Naive thymus-derived CD4-positive, alpha-beta T cell (primary cell): ENCODE results near the gene CUTC. TPM values are rescaled to one million over a fixed set of nuclear protein-coding genes. Genes with fewer than 3 reads are reported as not detected.

Experiments used
- ATAC-seq: fragments of 150-1000 bp; cut with Tn5 transposase; 2 replicates; pipeline ENCODE4 v1.10.0; 2021; ENCODE audit warnings: mild to moderate bottlenecking, moderate library complexity
- CTCF ChIA-PET: fragments of 350-600 bp; sonication (Branson Sonifier 250); formaldehyde crosslinking; loops from one replicate; lab custom pipeline; 2021; ENCODE audit warnings: antibody characterized with exemption; lab: Charles Lee
- POLR2A ChIA-PET: fragments of 350-600 bp; sonication (Branson Sonifier 250); formaldehyde crosslinking; loops from one replicate; lab custom pipeline; 2021; ENCODE audit warnings: antibody characterized with exemption, inconsistent platforms; lab: Charles Lee
- DNase-seq, 9 donors: peaks; one replicate each; pipeline versions ENCODE4 v3.0.0 to v3.0.0-alpha.2; 2020 to 2022; ENCODE audit warnings: mixed read lengths in 1 of 9
- H3K27ac ChIP-seq: one replicate; pipeline ENCODE4 v1.7.0; 2013; ENCODE audit warnings: mild to moderate bottlenecking, low read depth, low read length, moderate library complexity
- H3K27me3 ChIP-seq, 2 donors: one replicate each; pipeline ENCODE4 v1.7.0; 2013; ENCODE audit warnings: low read length in 2 of 2, mild to moderate bottlenecking in 2 of 2, moderate library complexity in 2 of 2; ENCODE audit not compliant: control insufficient read depth in 2 of 2, insufficient read depth in 2 of 2
- H3K36me3 ChIP-seq, 3 experiments: 1 replicate in 2 of 3; 2 replicates in 1 of 3; pipeline ENCODE4 v1.7.0; 2013; ENCODE audit warnings: low read length in 3 of 3, mild to moderate bottlenecking in 3 of 3, moderate library complexity in 1 of 3; ENCODE audit not compliant: insufficient read depth in 3 of 3, control insufficient read depth in 2 of 3
- H3K4me1 ChIP-seq, 2 donors: one replicate each; pipeline ENCODE4 v1.7.0; 2013; ENCODE audit warnings: low read length in 2 of 2, mild to moderate bottlenecking in 2 of 2, moderate library complexity in 1 of 2; ENCODE audit not compliant: control insufficient read depth in 2 of 2, insufficient read depth in 2 of 2
- H3K4me3 ChIP-seq: 2 replicates; pipeline ENCODE4 v1.7.0; 2013; ENCODE audit warnings: mild to moderate bottlenecking, low read length
- H3K9me3 ChIP-seq, 3 experiments: 1 replicate in 2 of 3; 2 replicates in 1 of 3; pipeline ENCODE4 v1.7.0; 2013; ENCODE audit warnings: low read length in 3 of 3; ENCODE audit not compliant: control insufficient read depth in 2 of 3
- H3K27ac Mint-ChIP-seq, 9 donors: one replicate each; pipeline ENCODE4 v1.8.0; 2020 to 2022; ENCODE audit warnings: mixed read lengths in 9 of 9, mild to moderate bottlenecking in 8 of 9, moderate library complexity in 5 of 9, inconsistent platforms in 2 of 9
- H3K27me3 Mint-ChIP-seq, 5 donors: one replicate each; pipeline ENCODE4 v1.8.0; 2021 to 2022; ENCODE audit warnings: mixed read lengths in 5 of 5, mild to moderate bottlenecking in 1 of 5
- H3K36me3 Mint-ChIP-seq, 5 donors: one replicate each; pipeline ENCODE4 v1.8.0; 2020 to 2022; ENCODE audit warnings: mixed read lengths in 5 of 5, mild to moderate bottlenecking in 3 of 5, inconsistent platforms in 1 of 5
- H3K4me1 Mint-ChIP-seq, 7 donors: one replicate each; pipeline ENCODE4 v1.8.0; 2020 to 2022; ENCODE audit warnings: mixed read lengths in 7 of 7, mild to moderate bottlenecking in 3 of 7, inconsistent platforms in 1 of 7
- H3K4me3 Mint-ChIP-seq, 10 donors: one replicate each; pipeline ENCODE4 v1.8.0; 2020 to 2022; ENCODE audit warnings: mild to moderate bottlenecking in 10 of 10, mixed read lengths in 10 of 10, moderate library complexity in 6 of 10, inconsistent platforms in 2 of 10
- H3K9me3 Mint-ChIP-seq, 11 donors: one replicate each; pipeline ENCODE4 v1.8.0; 2020 to 2022; ENCODE audit warnings: mixed read lengths in 11 of 11, mild to moderate bottlenecking in 4 of 11, inconsistent platforms in 1 of 11, moderate library complexity in 1 of 11
- intact Hi-C, 2 donors: fragments of 100-400 bp; cut with micrococcal nuclease; formaldehyde crosslinking; loops; one replicate each; pipeline ENCODE4 v1.15.1; 2023
- polyA plus RNA-seq, 2 donors: library from polyadenylated mRNA; unstranded; fragments of 300-500 nt; fragmentation: Illumina TruSeq; gene quantifications; one replicate each; pipeline ENCODE4 v1.2.3, GENCODE V29; 2021
- total RNA-seq, 6 experiments: library from RNA in 5 of 6; stranded (reverse) in 5 of 6; gene quantifications; 1 replicate in 5 of 6; 2 replicates in 1 of 6; pipeline ENCODE4 v1.2.3 and lab custom pipeline; 2021 to 2026

CUTC gene
- total and polyA plus RNA-seq, 7 experiments from 2014 or later = 19.3 to 75.1 (median 36.8) TPM

- H3K4me3 Mint-ChIP-seq = no peak overlapping the region
- CTCF ChIA-PET = no interaction called here
- POLR2A ChIA-PET = no interaction called here
- peaks cover 0 to 3% (median 0%) of the 10 kb centered on the region in 11 donors for H3K9me3 Mint-ChIP-seq
- DNase-seq = no peak
- no peak for ATAC-seq
- H3K27ac ChIP-seq = no peak overlapping the region
- no peaks in the 10 kb centered on the region for H3K27me3 ChIP-seq
- H3K4me1 Mint-ChIP-seq = peaks cover 0 to 5% (median 4%) of the 10 kb centered on the region in 7 donors
- no peaks in the 10 kb centered on the region for H3K4me1 ChIP-seq
- H3K36me3 ChIP-seq = no peaks in the 10 kb centered on the region
- no peaks in the 10 kb centered on the region for H3K9me3 ChIP-seq
- H3K27me3 Mint-ChIP-seq = peaks cover 0 to 4% (median 0%) of the 10 kb centered on the region in 5 donors
- H3K27ac Mint-ChIP-seq = no peak overlapping the region
- H3K4me3 ChIP-seq = no peak overlapping the region
- intact Hi-C loops = no loop called here
- peaks cover 0 to 54% (median 25%) of the 10 kb centered on the region in 5 donors for H3K36me3 Mint-ChIP-seq
Measured at GRCh38 chr10:99784016-99784726, 52.1 kb downstream of the CUTC start.

- Mint-ChIP-seq H3K36me3 (peaks cover 0 to 51% (median 21%) of the 10 kb centered on the region in 5 donors), H3K27ac (no peak overlapping the region), H3K9me3 (no peaks in the 10 kb centered on the region), H3K27me3 (peaks cover 0 to 4% (median 0%) of the 10 kb centered on the region in 5 donors), H3K4me3 (no peak overlapping the region), H3K4me1 (no peaks in the 10 kb centered on the region)
- DNase-seq (no peak), ATAC-seq (no peak)
- Histone ChIP-seq H3K27me3 (no peaks in the 10 kb centered on the region), H3K27ac (no peak overlapping the region), H3K4me3 (no peak overlapping the region), H3K9me3 (no peaks in the 10 kb centered on the region), H3K4me1 (no peaks in the 10 kb centered on the region), H3K36me3 (no peaks in the 10 kb centered on the region)
- intact Hi-C loops = no loop called here
- ChIA-PET CTCF (no interaction called here), POLR2A (no interaction called here)
Measured at GRCh38 chr10:99784727-99785441, 52.9 kb downstream of the CUTC start.

- DNase-seq (no peak), ATAC-seq (no peak)
- ChIA-PET CTCF (no interaction called here), POLR2A (no interaction called here)
- Mint-ChIP-seq H3K27me3 (peaks cover 0 to 4% (median 0%) of the 10 kb centered on the region in 5 donors), H3K27ac (no peak overlapping the region), H3K4me1 (no peaks in the 10 kb centered on the region), H3K9me3 (no peaks in the 10 kb centered on the region), H3K36me3 (peaks cover 0 to 48% (median 21%) of the 10 kb centered on the region in 5 donors), H3K4me3 (no peak overlapping the region)
- H3K27ac ChIP-seq = no peak overlapping the region
- intact Hi-C loops = no loop called here
- no peaks in the 10 kb centered on the region for H3K4me1 ChIP-seq
- no peaks in the 10 kb centered on the region for H3K36me3 ChIP-seq
- no peak overlapping the region for H3K4me3 ChIP-seq
- H3K27me3 ChIP-seq = no peaks in the 10 kb centered on the region
- H3K9me3 ChIP-seq = no peaks in the 10 kb centered on the region
Measured at GRCh38 chr10:99785646-99786045, 53.6 kb downstream of the CUTC start.

GRCh38 chr10:99787311-99787710 lies 55.3 kb downstream of the CUTC start:
- Histone ChIP-seq H3K27ac (no peak overlapping the region), H3K27me3 (no peaks in the 10 kb centered on the region), H3K4me3 (no peak overlapping the region), H3K36me3 (no peaks in the 10 kb centered on the region), H3K4me1 (no peaks in the 10 kb centered on the region), H3K9me3 (no peaks in the 10 kb centered on the region)
- no peaks in the 10 kb centered on the region for H3K4me1 Mint-ChIP-seq
- ChIA-PET CTCF (no interaction called here), POLR2A (no interaction called here)
- no peak for DNase-seq
- intact Hi-C loops = no loop called here
- H3K27ac Mint-ChIP-seq = no peak overlapping the region
- no peak for ATAC-seq
- H3K9me3 Mint-ChIP-seq = no peaks in the 10 kb centered on the region
- no peaks in the 10 kb centered on the region for H3K27me3 Mint-ChIP-seq
- no peak overlapping the region for H3K4me3 Mint-ChIP-seq
- peaks cover 0 to 43% (median 21%) of the 10 kb centered on the region in 5 donors for H3K36me3 Mint-ChIP-seq

- Mint-ChIP-seq H3K27ac (no peak overlapping the region), H3K27me3 (no peaks in the 10 kb centered on the region), H3K36me3 (peaks cover 0 to 48% (median 21%) of the 10 kb centered on the region in 5 donors), H3K4me1 (no peaks in the 10 kb centered on the region), H3K4me3 (no peak overlapping the region), H3K9me3 (no peaks in the 10 kb centered on the region)
- H3K27ac ChIP-seq = no peak overlapping the region
- no peak for DNase-seq
- no peaks in the 10 kb centered on the region for H3K4me1 ChIP-seq
- CTCF ChIA-PET = no interaction called here
- H3K9me3 ChIP-seq = no peaks in the 10 kb centered on the region
- H3K36me3 ChIP-seq = no peaks in the 10 kb centered on the region
- H3K4me3 ChIP-seq = no peak overlapping the region
- H3K27me3 ChIP-seq = no peaks in the 10 kb centered on the region
- ATAC-seq = no peak
- intact Hi-C loops = no loop called here
- POLR2A ChIA-PET = no interaction called here
Measured at GRCh38 chr10:99787782-99788445, 55.9 kb downstream of the CUTC start.

GRCh38 chr10:99788598-99789256 lies 56.7 kb downstream of the CUTC start:
- intact Hi-C loops = no loop called here
- Mint-ChIP-seq H3K27ac (no peak overlapping the region), H3K9me3 (no peaks in the 10 kb centered on the region), H3K4me1 (no peaks in the 10 kb centered on the region), H3K4me3 (no peak overlapping the region), H3K27me3 (no peaks in the 10 kb centered on the region), H3K36me3 (peaks cover 0 to 50% (median 28%) of the 10 kb centered on the region in 5 donors)
- no peaks in the 10 kb centered on the region for H3K9me3 ChIP-seq
- no peak for ATAC-seq
- H3K4me3 ChIP-seq = no peak overlapping the region
- ChIA-PET CTCF (no interaction called here), POLR2A (no interaction called here)
- no peaks in the 10 kb centered on the region for H3K27me3 ChIP-seq
- no peak for DNase-seq
- no peaks in the 10 kb centered on the region for H3K4me1 ChIP-seq
- H3K27ac ChIP-seq = no peak overlapping the region
- H3K36me3 ChIP-seq = no peaks in the 10 kb centered on the region
